Fibroblast of villous mesenchyme (primary cell): ENCODE data around the gene CAPRIN2. TPM values are rescaled to one million over a fixed set of nuclear protein-coding genes. Genes with fewer than 3 reads are reported as not detected.
A peak's percentile ranks its signal among the peaks of the same experiment; 100 is the strongest.

Source experiments
- DNase-seq: peaks from one replicate; pipeline ENCODE4 v3.0.0-alpha.2; 2010; ENCODE audit warnings: low read depth
- H3K4me3 ChIP-seq: 2 replicates; pipeline ENCODE4 v1.5.1; 2011; ENCODE audit warnings: low read depth, mild to moderate bottlenecking, low read length
- total RNA-seq: library from RNA; depleted of rRNA; stranded (reverse); fragments of >200 nt; gene quantifications from 2 replicates; pipeline ENCODE4 v1.2.3, GENCODE V29; 2012
- TF ChIP-seq, protein P1 (sequence below): IDR thresholded peaks from 2 replicates; pipeline ENCODE4 v1.5.1; 2012; ENCODE audit warnings: low read depth, mild to moderate bottlenecking, low read length; ENCODE audit not compliant: insufficient read depth

CAPRIN2 gene
- total RNA-seq, 1 donor: 19.4 TPM

- no peak overlapping the region for H3K4me3 ChIP-seq
- no peak for DNase-seq
- TF ChIP-seq, protein P1, sequence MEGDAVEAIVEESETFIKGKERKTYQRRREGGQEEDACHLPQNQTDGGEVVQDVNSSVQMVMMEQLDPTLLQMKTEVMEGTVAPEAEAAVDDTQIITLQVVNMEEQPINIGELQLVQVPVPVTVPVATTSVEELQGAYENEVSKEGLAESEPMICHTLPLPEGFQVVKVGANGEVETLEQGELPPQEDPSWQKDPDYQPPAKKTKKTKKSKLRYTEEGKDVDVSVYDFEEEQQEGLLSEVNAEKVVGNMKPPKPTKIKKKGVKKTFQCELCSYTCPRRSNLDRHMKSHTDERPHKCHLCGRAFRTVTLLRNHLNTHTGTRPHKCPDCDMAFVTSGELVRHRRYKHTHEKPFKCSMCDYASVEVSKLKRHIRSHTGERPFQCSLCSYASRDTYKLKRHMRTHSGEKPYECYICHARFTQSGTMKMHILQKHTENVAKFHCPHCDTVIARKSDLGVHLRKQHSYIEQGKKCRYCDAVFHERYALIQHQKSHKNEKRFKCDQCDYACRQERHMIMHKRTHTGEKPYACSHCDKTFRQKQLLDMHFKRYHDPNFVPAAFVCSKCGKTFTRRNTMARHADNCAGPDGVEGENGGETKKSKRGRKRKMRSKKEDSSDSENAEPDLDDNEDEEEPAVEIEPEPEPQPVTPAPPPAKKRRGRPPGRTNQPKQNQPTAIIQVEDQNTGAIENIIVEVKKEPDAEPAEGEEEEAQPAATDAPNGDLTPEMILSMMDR: no peak
Observed at GRCh38 chr12:30794020-30794419, 39.3 kb upstream of the CAPRIN2 start.

DNA sequence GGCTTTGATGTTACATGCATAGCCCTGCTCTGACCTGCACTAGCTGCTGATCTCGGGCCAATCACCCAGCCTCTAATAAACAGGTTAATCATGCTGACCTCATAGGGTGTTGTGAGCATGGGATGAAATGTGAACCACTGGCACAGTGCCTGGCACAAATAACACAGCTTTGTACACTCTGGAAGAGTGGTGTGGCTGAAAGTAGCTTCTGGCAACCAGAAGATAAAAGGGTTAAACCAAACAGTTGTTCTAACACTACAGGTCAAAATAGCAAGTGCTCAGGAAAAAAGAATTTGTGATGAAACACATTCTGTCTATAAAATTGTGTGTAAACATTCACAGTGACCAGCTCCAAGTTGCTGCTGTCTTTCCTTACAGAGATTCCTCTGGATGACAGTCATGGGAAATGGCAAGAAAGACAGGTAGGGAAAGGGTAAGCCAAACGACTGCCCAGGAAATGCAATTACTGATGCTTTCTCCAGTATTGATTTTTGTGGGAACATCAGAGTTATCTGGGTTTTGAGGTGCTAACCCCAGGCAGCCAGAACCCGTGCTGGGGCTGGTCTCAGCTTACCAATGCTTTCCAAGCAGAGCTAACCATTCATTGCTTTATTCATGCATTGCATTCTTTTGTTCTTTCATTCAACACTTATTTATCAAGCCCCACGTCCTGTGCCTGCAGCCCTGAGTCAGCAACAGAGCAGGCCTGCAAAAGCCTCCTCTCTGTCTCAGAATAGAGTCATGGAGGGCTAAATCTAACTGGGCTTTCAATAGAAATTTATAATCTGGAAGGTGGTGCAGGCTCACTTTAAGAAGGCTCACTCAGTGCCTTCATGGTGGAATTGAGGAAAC, 38.1 kb upstream of the CAPRIN2 start:
- DNase-seq: peak; percentile 66
- no peak overlapping the region for H3K4me3 ChIP-seq

DNA sequence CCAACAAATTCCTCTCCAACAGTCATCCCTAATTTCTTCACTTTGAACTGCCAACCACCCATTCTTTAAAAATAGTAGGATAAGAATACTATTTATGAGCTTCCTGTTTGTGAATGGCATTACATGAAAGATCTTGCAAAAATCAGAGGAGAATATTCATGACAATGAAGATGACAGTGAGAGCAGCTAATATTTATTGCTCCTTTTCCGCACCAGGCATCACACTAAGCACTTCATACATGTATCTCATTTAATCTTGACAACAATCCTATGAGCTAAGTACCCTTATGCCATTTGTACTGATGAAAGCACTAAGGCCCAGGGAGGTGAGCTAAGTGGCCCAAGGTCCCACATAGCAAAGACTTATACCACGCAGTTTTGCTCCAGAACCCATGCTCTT, 37.3 kb upstream of the CAPRIN2 start:
- DNase-seq: no peak
- TF ChIP-seq, protein P1: no peak
- H3K4me3 ChIP-seq: no peak overlapping the region

More for the DNA sequence above, 38.1 kb upstream of the CAPRIN2 start:
- TF ChIP-seq, protein P1: no peak

DNA sequence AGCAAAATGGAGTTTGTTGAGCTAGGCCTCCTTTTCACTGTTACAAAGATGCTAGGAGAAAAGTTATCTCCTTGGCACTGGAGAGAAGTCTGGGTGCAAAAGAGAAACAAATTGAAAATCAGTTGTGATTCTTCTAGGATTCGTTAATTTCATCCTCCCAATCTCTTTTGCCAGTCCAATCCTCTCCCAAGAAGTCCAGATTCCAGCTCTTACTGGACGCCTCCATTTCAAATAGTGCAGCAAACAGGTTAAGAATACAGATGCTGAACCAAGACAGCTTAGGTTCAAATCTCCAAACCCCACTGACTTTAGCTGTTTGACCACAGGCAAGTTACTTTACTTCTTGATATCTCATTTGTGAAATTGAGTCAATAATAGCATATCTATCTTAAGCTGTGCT, 34.0 kb upstream of the CAPRIN2 start:
- no peak overlapping the region for H3K4me3 ChIP-seq
- TF ChIP-seq, protein P1: no peak
- no peak for DNase-seq

DNA sequence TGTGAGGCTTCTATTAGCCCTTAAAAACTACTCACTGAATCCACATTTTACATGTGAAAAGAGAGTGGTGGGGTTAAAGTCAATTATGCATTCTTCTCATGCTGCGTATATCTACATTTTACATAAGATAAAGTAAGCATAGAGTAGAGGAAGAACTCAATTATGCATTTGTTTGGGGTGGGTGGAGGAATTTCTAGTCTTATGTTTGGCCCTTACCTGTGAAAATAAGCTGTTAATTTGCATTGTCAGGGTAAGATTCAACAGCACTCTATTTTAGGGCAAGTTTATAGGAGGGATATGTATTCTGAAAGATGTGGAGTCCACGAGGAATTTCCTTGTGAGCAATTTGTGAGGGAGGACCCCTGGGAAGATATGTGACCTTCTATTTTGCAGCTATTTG, 30.9 kb upstream of the CAPRIN2 start:
- DNase-seq: no peak
- TF ChIP-seq, protein P1: no peak
- no peak overlapping the region for H3K4me3 ChIP-seq

DNA sequence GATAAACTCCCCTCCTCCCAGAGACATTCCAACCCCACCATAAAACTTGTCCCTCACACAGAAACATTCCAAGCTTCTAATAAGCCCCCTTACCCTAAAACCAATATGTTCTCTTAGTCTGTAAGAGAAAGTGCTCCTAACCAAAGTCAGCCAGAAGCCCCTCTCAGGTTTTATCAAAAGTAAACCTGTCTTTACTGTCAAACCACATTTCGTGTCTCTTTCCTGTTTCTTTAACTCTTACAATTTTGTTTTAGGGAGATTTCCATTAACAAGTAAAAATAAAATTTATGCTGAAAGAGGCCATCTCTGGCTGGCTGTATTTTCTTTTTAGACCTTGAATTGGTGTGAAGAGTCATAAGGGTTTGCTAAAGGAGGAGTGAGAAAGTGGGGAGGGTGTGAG, 29.8 kb upstream of the CAPRIN2 start:
- DNase-seq: no peak
- TF ChIP-seq, protein P1: no peak
- H3K4me3 ChIP-seq: no peak overlapping the region
